Suprapubic skin (tissue), 4 donors: ENCODE results near the gene PHF8. TPM values are rescaled to one million over a fixed set of nuclear protein-coding genes. Genes with fewer than 3 reads are reported as not detected.

Experiments used
- DNase-seq, 2 donors: peaks; one replicate each; pipeline ENCODE4 v3.0.0-alpha.2; 2019; ENCODE audit warnings: low spot score in 2 of 2
- H3K27ac ChIP-seq: fragments of 200-600 bp; sonication (generic); one replicate; pipeline ENCODE4 v1.5.1; 2019
- H3K27me3 ChIP-seq: fragments of 200-600 bp; sonication (generic); one replicate; pipeline ENCODE4 v1.5.1; 2019
- H3K36me3 ChIP-seq: fragments of 200-600 bp; sonication (generic); one replicate; pipeline ENCODE4 v1.5.1; 2019
- H3K4me1 ChIP-seq: fragments of 200-600 bp; sonication (generic); one replicate; pipeline ENCODE4 v1.5.1; 2019
- H3K4me3 ChIP-seq: fragments of 200-600 bp; sonication (generic); one replicate; pipeline ENCODE4 v1.5.1; 2019; ENCODE audit warnings: mild to moderate bottlenecking
- H3K9me3 ChIP-seq: fragments of 200-600 bp; sonication (generic); one replicate; pipeline ENCODE4 v1.5.1; 2019
- EP300 ChIP-seq: sonication (generic); formaldehyde crosslinking; IDR thresholded peaks from one replicate; pipeline ENCODE4 v1.6.1; 2017; ENCODE audit warnings: antibody characterized with exemption
- POLR2A ChIP-seq, 2 donors: fragments of 450-650 bp; IDR thresholded peaks; one replicate each; pipeline ENCODE4 v1.6.1; 2017; ENCODE audit warnings: antibody characterized with exemption in 2 of 2, mild to moderate bottlenecking in 2 of 2, moderate library complexity in 2 of 2
- POLR2AphosphoS5 ChIP-seq, 3 donors: sonication (generic); formaldehyde crosslinking; IDR thresholded peaks; one replicate each; pipeline ENCODE4 v1.6.1; 2017; ENCODE audit warnings: antibody characterized with exemption in 3 of 3
- WGBS: methylation state at CpG from one replicate; pipeline ENCODE4 v1.1.5; 2018; 5-methylcytosine and 5-hydroxymethylcytosine counted together
- total RNA-seq, 4 donors: library from RNA; depleted of rRNA; stranded (reverse); fragments of >200 nt; gene quantifications; one replicate each; pipeline ENCODE4 v1.1.0, GENCODE V29; 2016
- TF ChIP-seq, protein P1 (sequence below), 2 donors: fragments of 200-600 bp in 1 of 2; fragments of 450-650 bp in 1 of 2; sonication (generic) in 1 of 2; IDR thresholded peaks; one replicate each; pipeline ENCODE4 v1.5.1; 2016 to 2019; ENCODE audit warnings: antibody characterized with exemption in 2 of 2, mild to moderate bottlenecking in 1 of 2, moderate library complexity in 1 of 2

The PHF8 gene
- total RNA-seq, 4 donors from 2014 or later, result 17.5 to 72.2 (median 25.4) TPM

DNA sequence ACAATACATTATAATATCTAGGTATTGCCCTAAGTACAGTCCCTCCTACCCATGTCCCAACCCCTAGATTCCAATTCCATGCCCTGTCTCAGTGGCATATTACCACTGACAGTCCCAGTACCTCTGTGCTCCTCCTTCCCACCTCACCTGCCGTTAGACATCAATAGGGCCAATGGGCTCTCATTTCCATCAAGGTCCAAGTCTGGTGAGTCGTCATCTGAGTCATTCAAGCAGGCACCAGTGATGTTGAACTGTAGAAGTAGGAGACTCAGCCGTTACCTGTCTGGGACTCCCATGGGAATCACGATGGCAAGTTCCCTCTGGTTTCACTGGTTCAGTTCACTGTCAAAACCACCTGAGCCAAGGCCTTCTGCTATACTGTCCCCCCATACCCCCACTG is 51.7 kb downstream of the PHF8 start:
- Histone ChIP-seq H3K27me3 (no peaks in the 10 kb centered on the region), H3K9me3 (no peaks in the 10 kb centered on the region), H3K4me1 (no peaks in the 10 kb centered on the region), H3K27ac (no peak overlapping the region), H3K36me3 (peaks cover 14% of the 10 kb centered on the region), H3K4me3 (no peak overlapping the region)
- DNase-seq, result no peak
- 81% methylated on average over 4 of the region's 4 CpGs for WGBS
- no peak for TF ChIP-seq POLR2AphosphoS5 (IDR thresholded peaks at IDR 0.05)
- TF ChIP-seq POLR2A (IDR thresholded peaks at IDR 0.05), result no peak
- TF ChIP-seq EP300, result no peak
- TF ChIP-seq, protein P1, sequence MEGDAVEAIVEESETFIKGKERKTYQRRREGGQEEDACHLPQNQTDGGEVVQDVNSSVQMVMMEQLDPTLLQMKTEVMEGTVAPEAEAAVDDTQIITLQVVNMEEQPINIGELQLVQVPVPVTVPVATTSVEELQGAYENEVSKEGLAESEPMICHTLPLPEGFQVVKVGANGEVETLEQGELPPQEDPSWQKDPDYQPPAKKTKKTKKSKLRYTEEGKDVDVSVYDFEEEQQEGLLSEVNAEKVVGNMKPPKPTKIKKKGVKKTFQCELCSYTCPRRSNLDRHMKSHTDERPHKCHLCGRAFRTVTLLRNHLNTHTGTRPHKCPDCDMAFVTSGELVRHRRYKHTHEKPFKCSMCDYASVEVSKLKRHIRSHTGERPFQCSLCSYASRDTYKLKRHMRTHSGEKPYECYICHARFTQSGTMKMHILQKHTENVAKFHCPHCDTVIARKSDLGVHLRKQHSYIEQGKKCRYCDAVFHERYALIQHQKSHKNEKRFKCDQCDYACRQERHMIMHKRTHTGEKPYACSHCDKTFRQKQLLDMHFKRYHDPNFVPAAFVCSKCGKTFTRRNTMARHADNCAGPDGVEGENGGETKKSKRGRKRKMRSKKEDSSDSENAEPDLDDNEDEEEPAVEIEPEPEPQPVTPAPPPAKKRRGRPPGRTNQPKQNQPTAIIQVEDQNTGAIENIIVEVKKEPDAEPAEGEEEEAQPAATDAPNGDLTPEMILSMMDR (IDR thresholded peaks at IDR 0.05), result no peak

GRCh38 chrX:53990171-53990570 is 54.1 kb downstream of the PHF8 start:
- H3K4me1 ChIP-seq, result no peaks in the 10 kb centered on the region
- H3K4me3 ChIP-seq, result no peak overlapping the region
- H3K9me3 ChIP-seq, result no peaks in the 10 kb centered on the region
- TF ChIP-seq, protein P1 (IDR thresholded peaks at IDR 0.05), result no peak
- TF ChIP-seq EP300 (no peak), POLR2A (IDR thresholded peaks at IDR 0.05) (no peak), POLR2AphosphoS5 (IDR thresholded peaks at IDR 0.05) (no peak)
- DNase-seq, result no peak
- H3K27ac ChIP-seq, result no peak overlapping the region
- H3K27me3 ChIP-seq, result no peaks in the 10 kb centered on the region
- peaks cover 36% of the 10 kb centered on the region for H3K36me3 ChIP-seq
- 78% methylated on average over 2 of the region's 2 CpGs for WGBS

DNA sequence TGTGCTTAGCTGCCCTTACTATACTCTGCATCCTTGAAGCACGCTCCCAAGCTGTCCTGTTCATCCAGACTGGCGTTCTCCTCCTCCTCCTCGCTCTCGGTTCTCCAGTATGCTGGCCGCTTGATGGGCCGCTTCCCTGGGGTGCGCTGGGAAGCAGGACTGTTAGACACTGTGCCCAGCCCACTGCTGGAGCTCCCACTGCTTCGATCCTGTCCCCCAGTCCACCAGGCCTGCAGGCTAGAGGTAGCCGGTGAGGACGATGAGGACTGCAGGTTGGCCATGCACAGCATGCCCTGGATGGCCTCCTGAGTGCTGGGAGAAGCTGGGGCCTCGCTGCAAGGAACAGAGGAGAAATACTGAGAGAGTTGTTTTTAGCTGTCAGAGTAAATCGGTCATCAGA is 59.4 kb downstream of the PHF8 start:
- DNase-seq, result no peak
- 88% methylated on average over 12 of the region's 12 CpGs for WGBS
- Histone ChIP-seq H3K27me3 (no peaks in the 10 kb centered on the region), H3K4me3 (no peak overlapping the region), H3K27ac (no peak overlapping the region), H3K9me3 (no peaks in the 10 kb centered on the region), H3K4me1 (no peaks in the 10 kb centered on the region), H3K36me3 (peaks cover 43% of the 10 kb centered on the region)
- TF ChIP-seq POLR2AphosphoS5 (IDR thresholded peaks at IDR 0.05), result no peak
- TF ChIP-seq, protein P1 (IDR thresholded peaks at IDR 0.05), result no peak

DNA sequence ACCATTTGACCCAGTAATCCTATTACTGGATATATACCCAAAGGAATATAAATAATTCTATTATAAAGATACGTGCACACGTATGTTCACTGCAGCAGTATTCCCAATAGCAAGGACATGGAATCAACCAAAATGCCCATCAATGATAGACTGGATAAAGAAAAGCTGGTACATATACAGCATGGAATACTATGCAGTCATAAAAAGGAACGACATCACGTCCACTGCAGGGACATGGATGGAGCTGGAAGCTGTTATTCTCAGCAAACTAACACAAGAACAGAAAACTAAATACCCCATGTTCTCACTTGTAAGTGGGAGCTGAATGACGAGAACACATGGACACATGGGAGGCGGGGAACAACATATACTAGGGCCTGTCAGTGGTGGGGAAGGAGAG is 69.7 kb downstream of the PHF8 start:
- Histone ChIP-seq H3K27ac (no peak overlapping the region), H3K4me1 (no peaks in the 10 kb centered on the region), H3K27me3 (no peaks in the 10 kb centered on the region), H3K4me3 (no peak overlapping the region), H3K9me3 (no peaks in the 10 kb centered on the region), H3K36me3 (peaks cover 13% of the 10 kb centered on the region)
- TF ChIP-seq POLR2A (IDR thresholded peaks at IDR 0.05) (no peak), POLR2AphosphoS5 (IDR thresholded peaks at IDR 0.05) (no peak), EP300 (no peak)
- TF ChIP-seq, protein P1 (IDR thresholded peaks at IDR 0.05), result no peak
- no peak for DNase-seq
- WGBS, result 91% methylated on average over 6 of the region's 6 CpGs

DNA sequence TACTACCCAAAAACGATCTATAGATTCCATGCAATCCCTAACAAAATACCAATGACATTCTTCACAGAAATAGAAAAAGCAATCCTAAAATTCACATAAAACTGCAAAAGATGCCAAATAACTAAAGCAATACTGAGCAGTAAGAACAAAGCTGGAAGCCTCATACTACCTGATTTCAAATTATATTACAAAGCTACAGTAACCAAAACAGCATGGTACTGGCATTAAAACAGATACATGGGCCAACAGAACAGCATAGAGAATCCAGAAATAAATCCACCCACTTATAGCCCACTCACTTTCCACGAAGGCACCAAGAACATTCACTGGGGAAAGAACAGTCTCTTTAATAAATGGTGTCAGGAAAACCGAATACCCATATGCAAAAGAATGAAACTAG is 74.7 kb downstream of the PHF8 start:
- Histone ChIP-seq H3K4me1 (no peaks in the 10 kb centered on the region), H3K27ac (no peak overlapping the region), H3K4me3 (no peak overlapping the region), H3K27me3 (no peaks in the 10 kb centered on the region), H3K9me3 (no peaks in the 10 kb centered on the region), H3K36me3 (peaks cover 12% of the 10 kb centered on the region)
- 78% methylated on average over 3 of the region's 3 CpGs for WGBS
- no peak for DNase-seq
- TF ChIP-seq POLR2A (IDR thresholded peaks at IDR 0.05), result no peak
- TF ChIP-seq POLR2AphosphoS5 (IDR thresholded peaks at IDR 0.05), result no peak
- TF ChIP-seq, protein P1 (IDR thresholded peaks at IDR 0.05), result no peak
- TF ChIP-seq EP300, result no peak
